Gastroesophageal sphincter (tissue), 4 donors: ENCODE data around the gene XPOT. TPM values are rescaled to one million over a fixed set of nuclear protein-coding genes. Genes with fewer than 3 reads are reported as not detected.

Source experiments
- ATAC-seq: fragments of 150-250 bp; one replicate; pipeline ENCODE4 v1.9.1; 2016; ENCODE audit warnings: mild to moderate bottlenecking, moderate library complexity
- H3K27ac ChIP-seq, 4 donors: fragments of 200-600 bp; sonication (generic) in 3 of 4; 1 replicate in 3 of 4; 2 replicates in 1 of 4; pipeline ENCODE4 v1.5.1; 2016 to 2019
- H3K27me3 ChIP-seq: fragments of 200-600 bp; sonication (generic); one replicate; pipeline ENCODE4 v1.5.1; 2019
- H3K36me3 ChIP-seq, 2 donors: fragments of 200-600 bp; sonication (generic); one replicate each; pipeline ENCODE4 v1.5.1; 2019; ENCODE audit warnings: control low read depth in 1 of 2
- H3K4me1 ChIP-seq, 3 donors: fragments of 200-600 bp; sonication (generic); 1 replicate in 2 of 3; 2 replicates in 1 of 3; pipeline ENCODE4 v1.5.1; 2016 to 2019; ENCODE audit warnings: control low read depth in 2 of 3
- H3K4me3 ChIP-seq, 2 donors: fragments of 200-600 bp; sonication (generic); one replicate each; pipeline ENCODE4 v1.5.1; 2019; ENCODE audit warnings: mild to moderate bottlenecking in 1 of 2, moderate library complexity in 1 of 2
- H3K9me3 ChIP-seq, 3 donors: fragments of 200-600 bp; sonication (generic); one replicate each; pipeline ENCODE4 v1.5.1; 2017 to 2019; ENCODE audit warnings: control low read depth in 2 of 3
- CTCF ChIP-seq, 4 experiments: fragments of 200-600 bp in 2 of 4; fragments of 450-650 bp in 2 of 4; sonication (generic) in 1 of 4; IDR thresholded peaks; one replicate each; pipeline ENCODE4 v1.5.1; 2017 to 2019; ENCODE audit warnings: antibody characterized with exemption in 4 of 4, mild to moderate bottlenecking in 2 of 4, moderate library complexity in 2 of 4
- EP300 ChIP-seq: sonication (generic); formaldehyde crosslinking; IDR thresholded peaks from one replicate; pipeline ENCODE4 v1.6.1; 2017; ENCODE audit warnings: antibody characterized with exemption, mild to moderate bottlenecking
- POLR2A ChIP-seq, 2 donors: fragments of 450-650 bp; IDR thresholded peaks; one replicate each; pipeline ENCODE4 v1.6.1; 2017; ENCODE audit warnings: antibody characterized with exemption in 2 of 2, mild to moderate bottlenecking in 2 of 2, moderate library complexity in 1 of 2
- POLR2AphosphoS5 ChIP-seq: sonication (generic); formaldehyde crosslinking; IDR thresholded peaks from one replicate; pipeline ENCODE4 v1.6.1; 2017; ENCODE audit warnings: antibody characterized with exemption
- WGBS, 2 donors: methylation state at CpG; one replicate each; pipeline ENCODE4 v1.1.5; 2018; ENCODE audit warnings: low coverage in 1 of 2; 5-methylcytosine and 5-hydroxymethylcytosine counted together
- total RNA-seq, 4 donors: library from RNA; depleted of rRNA; stranded (reverse); fragments of >200 nt; gene quantifications; one replicate each; pipeline ENCODE4 v1.1.0, GENCODE V29; 2016

Gene XPOT
- total RNA-seq, 4 donors from 2014 or later = 26.4 to 37.2 (median 32.5) TPM

- Histone ChIP-seq H3K27me3 (no peaks in the 10 kb centered on the region), H3K4me1 (peaks cover 0 to 27% (median 12%) of the 10 kb centered on the region in 3 donors), H3K4me3 (no peak overlapping the region), H3K27ac (no peak overlapping the region), H3K36me3 (peaks cover 8 to 68% of the 10 kb centered on the region in 2 donors), H3K9me3 (no peaks in the 10 kb centered on the region)
- WGBS, 2 donors = 55 to 81% methylated on average over 2 of the region's 2 CpGs
- TF ChIP-seq EP300 (no peak), POLR2A (IDR thresholded peaks at IDR 0.05) (no peak), POLR2AphosphoS5 (no peak), CTCF (IDR thresholded peaks at IDR 0.05) (no peak)
- no peak for ATAC-seq
These were observed 57.6 kb downstream of the XPOT start for GRCh38 chr12:64461634-64462414.

- peaks cover 11 to 91% of the 10 kb centered on the region in 2 donors for H3K36me3 ChIP-seq
- no peak for ATAC-seq
- no peak for TF ChIP-seq POLR2AphosphoS5
- TF ChIP-seq EP300 = no peak
- TF ChIP-seq CTCF (IDR thresholded peaks at IDR 0.05) = no peak
- no peak for TF ChIP-seq POLR2A (IDR thresholded peaks at IDR 0.05)
- H3K27me3 ChIP-seq = no peaks in the 10 kb centered on the region
- H3K9me3 ChIP-seq = no peaks in the 10 kb centered on the region
- no peak overlapping the region for H3K27ac ChIP-seq
- peaks cover 0 to 4% (median 0%) of the 10 kb centered on the region in 3 donors for H3K4me1 ChIP-seq
- no peak overlapping the region for H3K4me3 ChIP-seq
These were observed 62.0 kb downstream of the XPOT start for GRCh38 chr12:64466178-64466577.

GRCh38 chr12:64468966-64469365, 64.8 kb downstream of the XPOT start:
- no peak for ATAC-seq
- peaks cover 11 to 93% of the 10 kb centered on the region in 2 donors for H3K36me3 ChIP-seq
- H3K4me1 ChIP-seq = no peaks in the 10 kb centered on the region
- no peak for TF ChIP-seq CTCF (IDR thresholded peaks at IDR 0.05)
- TF ChIP-seq POLR2A (IDR thresholded peaks at IDR 0.05) = no peak
- TF ChIP-seq POLR2AphosphoS5 = no peak
- no peak for TF ChIP-seq EP300
- H3K27ac ChIP-seq = no peak overlapping the region
- WGBS, 2 donors = 57 to 58% methylated on average over 2 to 4 of the region's 5 CpGs
- H3K4me3 ChIP-seq = no peak overlapping the region
- H3K9me3 ChIP-seq = no peaks in the 10 kb centered on the region
- H3K27me3 ChIP-seq = no peaks in the 10 kb centered on the region

- no peak for ATAC-seq
- TF ChIP-seq POLR2A (IDR thresholded peaks at IDR 0.05) (no peak), POLR2AphosphoS5 (no peak), CTCF (IDR thresholded peaks at IDR 0.05) (no peak), EP300 (no peak)
These were observed 65.4 kb downstream of the XPOT start for GRCh38 chr12:64469455-64470142.

More at GRCh38 chr12:64469455-64470142, 65.4 kb downstream of the XPOT start:
- H3K36me3 ChIP-seq = peaks cover 11 to 92% of the 10 kb centered on the region in 2 donors
- H3K27me3 ChIP-seq = no peaks in the 10 kb centered on the region
- no peak overlapping the region for H3K4me3 ChIP-seq
- H3K9me3 ChIP-seq = no peaks in the 10 kb centered on the region
- H3K4me1 ChIP-seq = no peaks in the 10 kb centered on the region
- WGBS, 2 donors = 100% methylated on average over 2 of the region's 2 CpGs; no CpG with 5 or more reads in 1 of the 2 donors
- H3K27ac ChIP-seq = no peak overlapping the region
